GM23338 (cell line): Measurements from ENCODE around the gene CATSPERE. TPM values are rescaled to one million over a fixed set of nuclear protein-coding genes. Genes with fewer than 3 reads are reported as not detected.

Source experiments
- ATAC-seq: fragments of 200-7000 bp; cut with Tn5 transposase; 3 replicates; pipeline ENCODE4 v1.9.1; 2020
- DNase-seq: peaks from one replicate; pipeline ENCODE4 v3.0.0-alpha.2; 2015; ENCODE audit warnings: low spot score
- H2AFZ ChIP-seq: fragments of 200-600 bp; sonication (generic); 2 replicates; pipeline ENCODE4 v1.8.0; 2016; ENCODE audit warnings: antibody characterized with exemption, mild to moderate bottlenecking, moderate library complexity
- H3F3A ChIP-seq: fragments of 200-600 bp; sonication (generic); replicated peaks from 2 replicates; pipeline ENCODE4 v1.8.0; 2017; ENCODE audit warnings: antibody characterized with exemption, mixed run types, low read depth
- H3K27ac ChIP-seq: fragments of 200-600 bp; sonication (generic); 2 replicates; pipeline ENCODE4 v1.6.1; 2016; ENCODE audit warnings: low read depth
- H3K27me3 ChIP-seq: fragments of 200-600 bp; sonication (generic); 2 replicates; pipeline ENCODE4 v1.8.0; 2016; ENCODE audit warnings: mild to moderate bottlenecking, mixed run types, moderate library complexity; ENCODE audit not compliant: insufficient read depth
- H3K36me3 ChIP-seq: fragments of 200-600 bp; sonication (generic); 2 replicates; pipeline ENCODE4 v1.8.0; 2016; ENCODE audit warnings: mild to moderate bottlenecking; ENCODE audit not compliant: insufficient read depth
- H3K4me1 ChIP-seq: fragments of 200-600 bp; sonication (generic); 2 replicates; pipeline ENCODE4 v1.8.0; 2016; ENCODE audit warnings: mild to moderate bottlenecking, moderate library complexity; ENCODE audit not compliant: insufficient read depth
- H3K4me2 ChIP-seq: fragments of 200-600 bp; sonication (generic); 2 replicates; pipeline ENCODE4 v1.7.1; 2017; ENCODE audit warnings: mixed run types
- H3K4me3 ChIP-seq: fragments of 200-600 bp; sonication (generic); 2 replicates; pipeline ENCODE4 v1.6.1; 2016; ENCODE audit warnings: mixed run types
- H3K79me2 ChIP-seq: fragments of 200-600 bp; sonication (generic); replicated peaks from 2 replicates; pipeline ENCODE4 v1.8.0; 2017; ENCODE audit warnings: mild to moderate bottlenecking; ENCODE audit not compliant: insufficient read depth
- H3K9me2 ChIP-seq: fragments of 200-600 bp; sonication (generic); 2 replicates; pipeline ENCODE4 v1.8.0; 2017; ENCODE audit not compliant: insufficient read depth
- H4K20me1 ChIP-seq: fragments of 200-600 bp; sonication (generic); replicated peaks from 2 replicates; pipeline ENCODE4 v1.8.0; 2017; ENCODE audit warnings: mild to moderate bottlenecking; ENCODE audit not compliant: insufficient read depth
- H3K27ac Mint-ChIP-seq: 2 replicates; pipeline ENCODE4 v1.8.0; 2020; ENCODE audit warnings: inconsistent platforms, mild to moderate bottlenecking, moderate library complexity, mixed read lengths
- H3K27me3 Mint-ChIP-seq: 3 replicates; pipeline ENCODE4 v1.8.0; 2022; ENCODE audit warnings: low read depth, mild to moderate bottlenecking, moderate library complexity, mixed read lengths, inconsistent platforms; ENCODE audit not compliant: insufficient read depth, poor library complexity
- H3K36me3 Mint-ChIP-seq: 3 replicates; pipeline ENCODE4 v1.8.0; 2021; ENCODE audit warnings: low read depth, mild to moderate bottlenecking, inconsistent platforms, moderate library complexity, mixed read lengths
- H3K4me1 Mint-ChIP-seq: 3 replicates; pipeline ENCODE4 v1.8.0; 2020; ENCODE audit warnings: mild to moderate bottlenecking, inconsistent platforms, mixed read lengths
- H3K4me3 Mint-ChIP-seq: 3 replicates; pipeline ENCODE4 v1.8.0; 2021; ENCODE audit warnings: moderate library complexity, mild to moderate bottlenecking, inconsistent platforms, mixed read lengths
- H3K9me3 Mint-ChIP-seq: 3 replicates; pipeline ENCODE4 v1.8.0; 2020; ENCODE audit warnings: moderate library complexity, mild to moderate bottlenecking, inconsistent platforms, mixed read lengths
- CREB1 ChIP-seq: fragments of 250-450 bp; sonication (Bioruptor Pico); IDR thresholded peaks from 2 replicates; pipeline ENCODE4 v1.5.0; 2020; ENCODE audit warnings: low read depth, mild to moderate bottlenecking, moderate library complexity
- EZH2 ChIP-seq: fragments of 200-600 bp; sonication (generic); IDR thresholded peaks from one replicate; pipeline ENCODE4 v1.8.0; 2017; ENCODE audit warnings: antibody characterized with exemption, mild to moderate bottlenecking, low read depth; ENCODE audit not compliant: unreplicated experiment
- EZH2phosphoT487 ChIP-seq: fragments of 200-600 bp; sonication (generic); IDR thresholded peaks from one replicate; pipeline ENCODE4 v1.8.1; 2018; ENCODE audit warnings: antibody characterized with exemption; ENCODE audit not compliant: unreplicated experiment
- JUNB ChIP-seq: IDR thresholded peaks from one replicate; pipeline ENCODE4 v1.6.1; 2016; ENCODE audit warnings: antibody characterized with exemption; ENCODE audit not compliant: unreplicated experiment
- NANOG ChIP-seq: IDR thresholded peaks from 2 replicates; pipeline ENCODE4 v1.6.1; 2016; ENCODE audit warnings: antibody characterized with exemption, borderline replicate concordance
- POLR2AphosphoS5 ChIP-seq: IDR thresholded peaks from 2 replicates; pipeline ENCODE4 v1.6.1; 2016; ENCODE audit warnings: antibody characterized with exemption, low read depth
- REST ChIP-seq: IDR thresholded peaks from one replicate; pipeline ENCODE4 v1.6.1; 2018; ENCODE audit warnings: antibody characterized with exemption; ENCODE audit not compliant: unreplicated experiment
- STAT1 ChIP-seq: IDR thresholded peaks from one replicate; pipeline ENCODE4 v1.6.1; 2016; ENCODE audit warnings: antibody characterized with exemption; ENCODE audit not compliant: unreplicated experiment
- ZNF114 ChIP-seq: fragments of 250-450 bp; sonication (Bioruptor Pico); IDR thresholded peaks from 2 replicates; pipeline ENCODE4 v1.5.0; 2020; ENCODE audit warnings: mild to moderate bottlenecking, moderate library complexity
- ZNF331 ChIP-seq: fragments of 250-450 bp; sonication (Bioruptor Pico); IDR thresholded peaks from 2 replicates; pipeline ENCODE4 v1.5.0; 2020; ENCODE audit warnings: low read depth, mild to moderate bottlenecking, moderate library complexity
- polyA plus RNA-seq: library from polyadenylated mRNA; unstranded; fragments of >200 nt; fragmentation: Nextera tagmentation; extraction: Ambion mirVana; gene quantifications from 2 replicates; pipeline ENCODE4 v1.2.1, GENCODE V29; 2016
- total RNA-seq: library from RNA; depleted of rRNA; stranded (reverse); fragments of >200 nt; shearing (Covaris generic); gene quantifications from 2 replicates; pipeline ENCODE4 v1.2.3, GENCODE V29; 2014
- TF ChIP-seq, protein P1 (sequence below): fragments of 250-450 bp; sonication (Bioruptor Pico); IDR thresholded peaks from 2 replicates; pipeline ENCODE4 v1.5.0; 2020; ENCODE audit warnings: mild to moderate bottlenecking, moderate library complexity
- TF ChIP-seq, protein P2 (sequence below), 2 experiments: fragments of 200-600 bp in 1 of 2; sonication (generic) in 1 of 2; conservative IDR thresholded peaks; 2 replicates each; pipeline versions ENCODE4 v1.5.1 to v1.6.1; 2016 to 2017; ENCODE audit warnings: antibody characterized with exemption in 2 of 2, low read depth in 2 of 2, mild to moderate bottlenecking in 2 of 2, moderate library complexity in 1 of 2
- TF ChIP-seq, protein P3 (sequence below): IDR thresholded peaks from 2 replicates; pipeline ENCODE4 v1.6.1; 2016; ENCODE audit warnings: antibody characterized with exemption

The CATSPERE gene
- total and polyA plus RNA-seq, 2 experiments from 2014 or later = 0.70 TPM; not detected in 1

- no peak for TF ChIP-seq REST
- TF ChIP-seq POLR2AphosphoS5 = no peak
- TF ChIP-seq EZH2 = no peak
- TF ChIP-seq STAT1 = no peak
- no peak for TF ChIP-seq NANOG
- no peak for TF ChIP-seq JUNB
- no peak for TF ChIP-seq EZH2phosphoT487
Measured at GRCh38 chr1:244413736-244414135, 47.3 kb upstream of the CATSPERE start (continued).

DNA sequence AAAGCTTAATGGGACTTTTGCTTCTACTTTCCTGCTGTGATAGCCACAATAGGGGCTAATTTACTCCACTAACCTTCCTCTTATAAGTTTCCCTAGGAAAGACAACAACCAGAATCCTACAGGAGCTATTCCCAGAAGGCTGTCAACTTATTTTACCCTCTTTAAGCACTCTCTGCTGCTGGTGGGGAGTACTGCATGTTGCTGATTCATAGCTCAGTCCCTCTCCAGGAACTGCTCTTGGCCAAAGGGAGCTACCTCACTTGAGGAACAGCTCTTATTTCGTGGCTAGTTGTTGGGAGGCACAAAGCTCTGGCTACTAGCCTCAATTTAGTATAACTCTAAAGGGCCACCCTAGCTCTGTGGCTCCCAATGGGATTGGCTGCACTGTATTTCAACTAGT is 46.5 kb upstream of the CATSPERE start:
- H3K9me3 Mint-ChIP-seq = no peaks in the 10 kb centered on the region
- H3F3A ChIP-seq = no peaks in the 10 kb centered on the region
- H3K27ac Mint-ChIP-seq = no peak overlapping the region
- DNase-seq = no peak
- peaks cover 12% of the 10 kb centered on the region for H3K4me1 Mint-ChIP-seq
- H3K4me2 ChIP-seq = no peak overlapping the region
- H3K79me2 ChIP-seq = no peaks in the 10 kb centered on the region
- H3K4me1 ChIP-seq = no peaks in the 10 kb centered on the region
- H3K4me3 Mint-ChIP-seq = no peak overlapping the region
- H3K9me2 ChIP-seq = no peaks in the 10 kb centered on the region
- H3K27me3 Mint-ChIP-seq = no peaks in the 10 kb centered on the region
- H3K27me3 ChIP-seq = no peaks in the 10 kb centered on the region
- H3K4me3 ChIP-seq = no peak overlapping the region
- H3K36me3 ChIP-seq = peaks cover 70% of the 10 kb centered on the region
- H3K27ac ChIP-seq = no peak overlapping the region
- no peaks in the 10 kb centered on the region for H4K20me1 ChIP-seq
- no peak overlapping the region for H2AFZ ChIP-seq
- peak; percentile 74 for ATAC-seq
- peaks cover 75% of the 10 kb centered on the region for H3K36me3 Mint-ChIP-seq
- TF ChIP-seq ZNF114 (CRISPR knock-in tag) = no peak
- no peak for TF ChIP-seq STAT1
- TF ChIP-seq NANOG = no peak
- no peak for TF ChIP-seq POLR2AphosphoS5
- TF ChIP-seq EZH2 = no peak
- no peak for TF ChIP-seq ZNF331
- TF ChIP-seq, protein P1, sequence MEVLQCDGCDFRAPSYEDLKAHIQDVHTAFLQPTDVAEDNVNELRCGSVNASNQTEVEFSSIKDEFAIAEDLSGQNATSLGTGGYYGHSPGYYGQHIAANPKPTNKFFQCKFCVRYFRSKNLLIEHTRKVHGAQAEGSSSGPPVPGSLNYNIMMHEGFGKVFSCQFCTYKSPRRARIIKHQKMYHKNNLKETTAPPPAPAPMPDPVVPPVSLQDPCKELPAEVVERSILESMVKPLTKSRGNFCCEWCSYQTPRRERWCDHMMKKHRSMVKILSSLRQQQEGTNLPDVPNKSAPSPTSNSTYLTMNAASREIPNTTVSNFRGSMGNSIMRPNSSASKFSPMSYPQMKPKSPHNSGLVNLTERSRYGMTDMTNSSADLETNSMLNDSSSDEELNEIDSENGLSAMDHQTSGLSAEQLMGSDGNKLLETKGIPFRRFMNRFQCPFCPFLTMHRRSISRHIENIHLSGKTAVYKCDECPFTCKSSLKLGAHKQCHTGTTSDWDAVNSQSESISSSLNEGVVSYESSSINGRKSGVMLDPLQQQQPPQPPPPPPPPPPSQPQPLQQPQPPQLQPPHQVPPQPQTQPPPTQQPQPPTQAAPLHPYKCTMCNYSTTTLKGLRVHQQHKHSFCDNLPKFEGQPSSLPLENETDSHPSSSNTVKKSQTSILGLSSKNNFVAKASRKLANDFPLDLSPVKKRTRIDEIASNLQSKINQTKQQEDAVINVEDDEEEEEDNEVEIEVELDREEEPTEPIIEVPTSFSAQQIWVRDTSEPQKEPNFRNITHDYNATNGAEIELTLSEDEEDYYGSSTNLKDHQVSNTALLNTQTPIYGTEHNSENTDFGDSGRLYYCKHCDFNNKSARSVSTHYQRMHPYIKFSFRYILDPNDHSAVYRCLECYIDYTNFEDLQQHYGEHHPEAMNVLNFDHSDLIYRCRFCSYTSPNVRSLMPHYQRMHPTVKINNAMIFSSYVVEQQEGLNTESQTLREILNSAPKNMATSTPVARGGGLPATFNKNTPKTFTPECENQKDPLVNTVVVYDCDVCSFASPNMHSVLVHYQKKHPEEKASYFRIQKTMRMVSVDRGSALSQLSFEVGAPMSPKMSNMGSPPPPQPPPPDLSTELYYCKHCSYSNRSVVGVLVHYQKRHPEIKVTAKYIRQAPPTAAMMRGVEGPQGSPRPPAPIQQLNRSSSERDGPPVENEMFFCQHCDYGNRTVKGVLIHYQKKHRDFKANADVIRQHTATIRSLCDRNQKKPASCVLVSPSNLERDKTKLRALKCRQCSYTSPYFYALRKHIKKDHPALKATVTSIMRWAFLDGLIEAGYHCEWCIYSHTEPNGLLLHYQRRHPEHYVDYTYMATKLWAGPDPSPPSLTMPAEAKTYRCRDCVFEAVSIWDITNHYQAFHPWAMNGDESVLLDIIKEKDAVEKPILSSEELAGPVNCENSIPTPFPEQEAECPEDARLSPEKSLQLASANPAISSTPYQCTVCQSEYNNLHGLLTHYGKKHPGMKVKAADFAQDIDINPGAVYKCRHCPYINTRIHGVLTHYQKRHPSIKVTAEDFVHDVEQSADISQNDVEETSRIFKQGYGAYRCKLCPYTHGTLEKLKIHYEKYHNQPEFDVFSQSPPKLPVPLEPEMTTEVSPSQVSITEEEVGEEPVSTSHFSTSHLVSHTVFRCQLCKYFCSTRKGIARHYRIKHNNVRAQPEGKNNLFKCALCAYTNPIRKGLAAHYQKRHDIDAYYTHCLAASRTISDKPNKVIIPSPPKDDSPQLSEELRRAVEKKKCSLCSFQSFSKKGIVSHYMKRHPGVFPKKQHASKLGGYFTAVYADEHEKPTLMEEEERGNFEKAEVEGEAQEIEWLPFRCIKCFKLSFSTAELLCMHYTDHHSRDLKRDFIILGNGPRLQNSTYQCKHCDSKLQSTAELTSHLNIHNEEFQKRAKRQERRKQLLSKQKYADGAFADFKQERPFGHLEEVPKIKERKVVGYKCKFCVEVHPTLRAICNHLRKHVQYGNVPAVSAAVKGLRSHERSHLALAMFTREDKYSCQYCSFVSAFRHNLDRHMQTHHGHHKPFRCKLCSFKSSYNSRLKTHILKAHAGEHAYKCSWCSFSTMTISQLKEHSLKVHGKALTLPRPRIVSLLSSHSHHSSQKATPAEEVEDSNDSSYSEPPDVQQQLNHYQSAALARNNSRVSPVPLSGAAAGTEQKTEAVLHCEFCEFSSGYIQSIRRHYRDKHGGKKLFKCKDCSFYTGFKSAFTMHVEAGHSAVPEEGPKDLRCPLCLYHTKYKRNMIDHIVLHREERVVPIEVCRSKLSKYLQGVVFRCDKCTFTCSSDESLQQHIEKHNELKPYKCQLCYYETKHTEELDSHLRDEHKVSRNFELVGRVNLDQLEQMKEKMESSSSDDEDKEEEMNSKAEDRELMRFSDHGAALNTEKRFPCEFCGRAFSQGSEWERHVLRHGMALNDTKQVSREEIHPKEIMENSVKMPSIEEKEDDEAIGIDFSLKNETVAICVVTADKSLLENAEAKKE (CRISPR knock-in tag) = no peak
- TF ChIP-seq, protein P2, sequence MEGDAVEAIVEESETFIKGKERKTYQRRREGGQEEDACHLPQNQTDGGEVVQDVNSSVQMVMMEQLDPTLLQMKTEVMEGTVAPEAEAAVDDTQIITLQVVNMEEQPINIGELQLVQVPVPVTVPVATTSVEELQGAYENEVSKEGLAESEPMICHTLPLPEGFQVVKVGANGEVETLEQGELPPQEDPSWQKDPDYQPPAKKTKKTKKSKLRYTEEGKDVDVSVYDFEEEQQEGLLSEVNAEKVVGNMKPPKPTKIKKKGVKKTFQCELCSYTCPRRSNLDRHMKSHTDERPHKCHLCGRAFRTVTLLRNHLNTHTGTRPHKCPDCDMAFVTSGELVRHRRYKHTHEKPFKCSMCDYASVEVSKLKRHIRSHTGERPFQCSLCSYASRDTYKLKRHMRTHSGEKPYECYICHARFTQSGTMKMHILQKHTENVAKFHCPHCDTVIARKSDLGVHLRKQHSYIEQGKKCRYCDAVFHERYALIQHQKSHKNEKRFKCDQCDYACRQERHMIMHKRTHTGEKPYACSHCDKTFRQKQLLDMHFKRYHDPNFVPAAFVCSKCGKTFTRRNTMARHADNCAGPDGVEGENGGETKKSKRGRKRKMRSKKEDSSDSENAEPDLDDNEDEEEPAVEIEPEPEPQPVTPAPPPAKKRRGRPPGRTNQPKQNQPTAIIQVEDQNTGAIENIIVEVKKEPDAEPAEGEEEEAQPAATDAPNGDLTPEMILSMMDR (conservative IDR thresholded peaks at IDR 0.05; ENCODE audit: low read depth in 2 of 2) = no peak; a peak in 1 of 4 replicates
- TF ChIP-seq JUNB = no peak
- TF ChIP-seq, protein P3, sequence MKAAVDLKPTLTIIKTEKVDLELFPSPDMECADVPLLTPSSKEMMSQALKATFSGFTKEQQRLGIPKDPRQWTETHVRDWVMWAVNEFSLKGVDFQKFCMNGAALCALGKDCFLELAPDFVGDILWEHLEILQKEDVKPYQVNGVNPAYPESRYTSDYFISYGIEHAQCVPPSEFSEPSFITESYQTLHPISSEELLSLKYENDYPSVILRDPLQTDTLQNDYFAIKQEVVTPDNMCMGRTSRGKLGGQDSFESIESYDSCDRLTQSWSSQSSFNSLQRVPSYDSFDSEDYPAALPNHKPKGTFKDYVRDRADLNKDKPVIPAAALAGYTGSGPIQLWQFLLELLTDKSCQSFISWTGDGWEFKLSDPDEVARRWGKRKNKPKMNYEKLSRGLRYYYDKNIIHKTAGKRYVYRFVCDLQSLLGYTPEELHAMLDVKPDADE = no peak
- TF ChIP-seq CREB1 (CRISPR knock-in tag) = no peak
